GM12873 (cell line): ENCODE measurements around the gene SACS.

ENCODE experiments used
- CTCF ChIP-seq: IDR thresholded peaks from 2 replicates; pipeline ENCODE4 v1.5.1; 2012; ENCODE audit warnings: low read depth, mild to moderate bottlenecking, moderate library complexity, low read length, control low read depth; ENCODE audit not compliant: insufficient read depth; ENCODE audit errors: missing control alignments

SACS gene

GRCh38 chr13:23461544-23461943, 28.0 kb upstream of the SACS start:
- no peak for TF ChIP-seq CTCF

GRCh38 chr13:23460921-23461320, 27.4 kb upstream of the SACS start:
- no peak for TF ChIP-seq CTCF

GRCh38 chr13:23460309-23460708, 26.8 kb upstream of the SACS start:
- TF ChIP-seq CTCF: no peak

- no peak for TF ChIP-seq CTCF
Observed at GRCh38 chr13:23458989-23459388, 25.5 kb upstream of the SACS start.

GRCh38 chr13:23456437-23457210, 23.1 kb upstream of the SACS start:
- TF ChIP-seq CTCF: no peak

GRCh38 chr13:23455401-23456185, 22.1 kb upstream of the SACS start:
- no peak for TF ChIP-seq CTCF

GRCh38 chr13:23453132-23453531, 19.6 kb upstream of the SACS start:
- no peak for TF ChIP-seq CTCF
